SK-N-SH treated with all-trans-retinoic acid at 6 μM for 48 hours (cell line): Measurements from ENCODE around the gene JAKMIP1.

ENCODE experiments used
- CSDC2 ChIP-seq: fragments of 250-450 bp; sonication (Bioruptor Pico); IDR thresholded peaks from 2 replicates; pipeline ENCODE4 v1.5.0; 2020; ENCODE audit warnings: mild to moderate bottlenecking, moderate library complexity
- ESRRG ChIP-seq: fragments of 250-450 bp; sonication (Bioruptor Pico); IDR thresholded peaks from 2 replicates; pipeline ENCODE4 v1.6.1; 2021; ENCODE audit warnings: mild to moderate bottlenecking
- GLIS3 ChIP-seq: fragments of 250-450 bp; sonication (Bioruptor Pico); IDR thresholded peaks from 2 replicates; pipeline ENCODE4 v1.5.0; 2020; ENCODE audit warnings: mild to moderate bottlenecking, moderate library complexity
- RARB ChIP-seq: fragments of 250-450 bp; sonication (Bioruptor Pico); IDR thresholded peaks from 2 replicates; pipeline ENCODE4 v1.8.0; 2021; ENCODE audit warnings: mild to moderate bottlenecking, moderate library complexity
- SNAI2 ChIP-seq: fragments of 250-450 bp; sonication (Bioruptor Pico); IDR thresholded peaks from 2 replicates; pipeline ENCODE4 v1.5.0; 2020; ENCODE audit warnings: mild to moderate bottlenecking, moderate library complexity
- TCF4 ChIP-seq: fragments of 250-450 bp; sonication (Bioruptor Pico); IDR thresholded peaks from 2 replicates; pipeline ENCODE4 v1.8.0; 2021; ENCODE audit warnings: mild to moderate bottlenecking, moderate library complexity, borderline replicate concordance
- TOX ChIP-seq: fragments of 250-450 bp; sonication (Bioruptor Pico); IDR thresholded peaks from 2 replicates; pipeline ENCODE4 v1.8.0; 2021; ENCODE audit warnings: mild to moderate bottlenecking, moderate library complexity, borderline replicate concordance
- ZFP3 ChIP-seq: fragments of 250-450 bp; sonication (Bioruptor Pico); IDR thresholded peaks from 2 replicates; pipeline ENCODE4 v1.5.0; 2020; ENCODE audit warnings: mild to moderate bottlenecking, moderate library complexity
- ZFP30 ChIP-seq: fragments of 450-650 bp; formaldehyde crosslinking; IDR thresholded peaks from 2 replicates; pipeline ENCODE4 v1.5.0; 2022; ENCODE audit warnings: mild to moderate bottlenecking, moderate library complexity
- ZNF565 ChIP-seq: fragments of 450-650 bp; formaldehyde crosslinking; conservative IDR thresholded peaks from 2 replicates; pipeline ENCODE4 v1.5.0; 2020; ENCODE audit warnings: low read depth, mild to moderate bottlenecking, moderate library complexity
- TF ChIP-seq, protein P1 (sequence below): fragments of 250-450 bp; sonication (Bioruptor Pico); IDR thresholded peaks from 2 replicates; pipeline ENCODE4 v1.8.0; 2020; ENCODE audit warnings: mild to moderate bottlenecking, moderate library complexity, borderline replicate concordance
- TF ChIP-seq, protein P2 (sequence below): fragments of 250-450 bp; sonication (Bioruptor Pico); IDR thresholded peaks from 2 replicates; pipeline ENCODE4 v1.5.1; 2020; ENCODE audit warnings: low read depth, mild to moderate bottlenecking, moderate library complexity

DNA sequence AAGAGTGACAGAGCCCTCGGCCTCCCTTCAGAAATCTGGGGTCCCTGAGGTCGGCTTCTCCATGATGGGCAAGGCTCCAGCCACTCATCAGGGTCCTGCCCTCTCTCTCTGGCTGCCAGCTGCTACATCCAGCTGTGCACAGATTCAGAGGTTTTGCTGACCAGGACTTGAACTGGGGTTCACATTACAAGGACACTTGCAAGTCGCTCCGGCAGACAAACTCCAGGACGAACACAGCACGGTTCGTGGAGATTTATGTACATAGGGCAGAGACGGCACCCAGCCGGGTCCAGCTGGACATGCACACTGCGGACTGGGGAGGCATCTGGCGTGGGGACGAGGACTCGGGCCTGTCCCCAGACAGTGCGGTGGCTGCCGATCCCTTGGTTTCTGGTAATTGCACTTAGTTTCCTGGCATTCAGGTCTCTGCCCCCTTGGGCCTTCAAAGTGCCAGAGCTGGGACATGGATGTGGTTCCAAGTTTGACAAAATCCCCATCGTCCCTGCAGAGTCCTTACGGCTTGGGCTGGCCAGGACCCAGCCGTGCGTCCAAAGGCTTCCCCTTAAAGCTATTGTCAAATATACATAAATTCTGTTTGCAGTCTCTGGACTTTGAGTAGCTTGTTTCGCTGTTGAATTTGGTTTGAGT is 175.9 kb downstream of the JAKMIP1 start:
- TF ChIP-seq, protein P1, sequence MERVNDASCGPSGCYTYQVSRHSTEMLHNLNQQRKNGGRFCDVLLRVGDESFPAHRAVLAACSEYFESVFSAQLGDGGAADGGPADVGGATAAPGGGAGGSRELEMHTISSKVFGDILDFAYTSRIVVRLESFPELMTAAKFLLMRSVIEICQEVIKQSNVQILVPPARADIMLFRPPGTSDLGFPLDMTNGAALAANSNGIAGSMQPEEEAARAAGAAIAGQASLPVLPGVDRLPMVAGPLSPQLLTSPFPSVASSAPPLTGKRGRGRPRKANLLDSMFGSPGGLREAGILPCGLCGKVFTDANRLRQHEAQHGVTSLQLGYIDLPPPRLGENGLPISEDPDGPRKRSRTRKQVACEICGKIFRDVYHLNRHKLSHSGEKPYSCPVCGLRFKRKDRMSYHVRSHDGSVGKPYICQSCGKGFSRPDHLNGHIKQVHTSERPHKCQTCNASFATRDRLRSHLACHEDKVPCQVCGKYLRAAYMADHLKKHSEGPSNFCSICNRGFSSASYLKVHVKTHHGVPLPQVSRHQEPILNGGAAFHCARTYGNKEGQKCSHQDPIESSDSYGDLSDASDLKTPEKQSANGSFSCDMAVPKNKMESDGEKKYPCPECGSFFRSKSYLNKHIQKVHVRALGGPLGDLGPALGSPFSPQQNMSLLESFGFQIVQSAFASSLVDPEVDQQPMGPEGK: no peak
- TF ChIP-seq ZNF565 (CRISPR knock-in tag) (no peak), RARB (CRISPR knock-in tag) (no peak), SNAI2 (CRISPR knock-in tag) (no peak), ZFP3 (CRISPR knock-in tag) (no peak), TOX (CRISPR knock-in tag) (no peak), CSDC2 (no peak), TCF4 (no peak), GLIS3 (CRISPR knock-in tag) (no peak), ESRRG (CRISPR knock-in tag) (no peak), ZFP30 (CRISPR knock-in tag) (no peak)
- TF ChIP-seq, protein P2, sequence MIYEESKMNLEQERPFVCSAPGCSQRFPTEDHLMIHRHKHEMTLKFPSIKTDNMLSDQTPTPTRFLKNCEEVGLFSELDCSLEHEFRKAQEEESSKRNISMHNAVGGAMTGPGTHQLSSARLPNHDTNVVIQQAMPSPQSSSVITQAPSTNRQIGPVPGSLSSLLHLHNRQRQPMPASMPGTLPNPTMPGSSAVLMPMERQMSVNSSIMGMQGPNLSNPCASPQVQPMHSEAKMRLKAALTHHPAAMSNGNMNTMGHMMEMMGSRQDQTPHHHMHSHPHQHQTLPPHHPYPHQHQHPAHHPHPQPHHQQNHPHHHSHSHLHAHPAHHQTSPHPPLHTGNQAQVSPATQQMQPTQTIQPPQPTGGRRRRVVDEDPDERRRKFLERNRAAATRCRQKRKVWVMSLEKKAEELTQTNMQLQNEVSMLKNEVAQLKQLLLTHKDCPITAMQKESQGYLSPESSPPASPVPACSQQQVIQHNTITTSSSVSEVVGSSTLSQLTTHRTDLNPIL (CRISPR knock-in tag): no peak
